IMR-90 (cell line): Measurements from ENCODE around the gene PMEPA1. TPM values are rescaled to one million over a fixed set of nuclear protein-coding genes. Genes with fewer than 3 reads are reported as not detected.

Experiments used
- ATAC-seq: fragments of 200-7000 bp; cut with Tn5 transposase; 2 replicates; pipeline ENCODE4 v1.9.1; 2020; ENCODE audit warnings: low read depth, mild to moderate bottlenecking, moderate library complexity
- BruUV-seq: library from RNA; stranded (reverse); fragments of 400-500 nt; replicated peaks from 2 replicates; lab custom pipeline; 2021; lab: Mats Ljungman, UMichigan
- CTCF ChIA-PET: fragments of 300-600 bp; formaldehyde crosslinking; extraction: SDS; loops from one replicate; lab custom pipeline; 2021; ENCODE audit warnings: antibody characterized with exemption; lab: Yijun Ruan, JAX
- POLR2A ChIA-PET: fragments of 300-600 bp; sonication (Branson Sonifier 250); formaldehyde crosslinking; loops from one replicate; lab custom pipeline; 2022; ENCODE audit warnings: antibody characterized with exemption; ENCODE audit not compliant: unreplicated experiment; lab: Charles Lee
- DNase-seq: peaks from one replicate; pipeline ENCODE4 v3.0.0; 2013
- H2AFZ ChIP-seq: replicated peaks from 2 replicates; pipeline ENCODE3; 2013; ENCODE audit warnings: low read length, mild to moderate bottlenecking; ENCODE audit not compliant: poor library complexity
- H2AK5ac ChIP-seq: 2 replicates; pipeline ENCODE4 v1.6.1; 2013; ENCODE audit warnings: low read depth, low read length, inconsistent platforms
- H2AK9ac ChIP-seq: replicated peaks from 2 replicates; pipeline ENCODE3; 2013; ENCODE audit warnings: mild to moderate bottlenecking, low read depth, low read length, moderate library complexity; ENCODE audit not compliant: poor library complexity
- H2BK120ac ChIP-seq: 2 replicates; pipeline ENCODE4 v1.6.1; 2013; ENCODE audit warnings: low read depth, low read length, inconsistent platforms
- H2BK15ac ChIP-seq: 3 replicates; pipeline ENCODE4 v1.6.1; 2013; ENCODE audit warnings: low read depth, low read length, inconsistent platforms
- H2BK20ac ChIP-seq: 2 replicates; pipeline ENCODE4 v1.6.1; 2013; ENCODE audit warnings: low read depth, mild to moderate bottlenecking, inconsistent platforms, low read length, moderate library complexity
- H2BK5ac ChIP-seq: 2 replicates; pipeline ENCODE4 v1.6.1; 2013; ENCODE audit warnings: mild to moderate bottlenecking, low read depth, low read length, inconsistent platforms; ENCODE audit not compliant: poor library complexity, severe bottlenecking
- H3K14ac ChIP-seq: replicated peaks from 2 replicates; pipeline ENCODE4 v1.6.1; 2013; ENCODE audit warnings: low read depth, low read length, inconsistent platforms
- H3K18ac ChIP-seq: 2 replicates; pipeline ENCODE4 v1.6.1; 2013; ENCODE audit warnings: low read depth, low read length, control low read depth
- H3K23ac ChIP-seq: 2 replicates; pipeline ENCODE4 v1.6.1; 2013; ENCODE audit warnings: low read depth, low read length, inconsistent platforms
- H3K27ac ChIP-seq: 2 replicates; pipeline ENCODE4 v1.5.1; 2013; ENCODE audit warnings: mild to moderate bottlenecking, control low read depth, low read length; ENCODE audit not compliant: insufficient read depth
- H3K27me3 ChIP-seq: 2 replicates; pipeline ENCODE4 v1.6.1; 2013; ENCODE audit warnings: low read length; ENCODE audit not compliant: control insufficient read depth, insufficient read depth
- H3K36me3 ChIP-seq: 2 replicates; pipeline ENCODE4 v1.6.1; 2013; ENCODE audit warnings: low read length, mixed read lengths; ENCODE audit not compliant: control insufficient read depth, insufficient read depth
- H3K4ac ChIP-seq: 2 replicates; pipeline ENCODE4 v1.6.1; 2013; ENCODE audit warnings: low read depth, low read length, inconsistent platforms
- H3K4me1 ChIP-seq: 2 replicates; pipeline ENCODE4 v1.6.1; 2013; ENCODE audit warnings: low read length, mixed read lengths; ENCODE audit not compliant: control insufficient read depth, insufficient read depth
- H3K4me2 ChIP-seq: 2 replicates; pipeline ENCODE4 v1.6.1; 2013; ENCODE audit warnings: low read depth, mild to moderate bottlenecking, control low read depth, low read length, moderate library complexity
- H3K4me3 ChIP-seq: 2 replicates; pipeline ENCODE4 v1.5.1; 2013; ENCODE audit warnings: low read depth, mild to moderate bottlenecking, control low read depth, low read length, moderate library complexity; ENCODE audit not compliant: insufficient read depth
- H3K56ac ChIP-seq: 2 replicates; pipeline ENCODE4 v1.6.1; 2013; ENCODE audit warnings: low read length, inconsistent platforms; ENCODE audit not compliant: insufficient read depth; ENCODE audit errors: extremely low read depth
- H3K79me1 ChIP-seq, 2 experiments: 2 replicates each; pipeline ENCODE4 v1.6.1; 2013; ENCODE audit warnings: low read length in 2 of 2, inconsistent platforms in 1 of 2, low read depth in 1 of 2
- H3K9ac ChIP-seq: 2 replicates; pipeline ENCODE4 v1.6.1; 2013; ENCODE audit warnings: low read depth, low read length, control low read depth
- H3K9me1 ChIP-seq: 2 replicates; pipeline ENCODE4 v1.6.1; 2013; ENCODE audit warnings: low read length, inconsistent platforms; ENCODE audit not compliant: insufficient read depth
- H3K9me3 ChIP-seq: 2 replicates; pipeline ENCODE4 v1.6.1; 2013; ENCODE audit warnings: low read length; ENCODE audit not compliant: control insufficient read depth, insufficient read depth
- H4K20me1 ChIP-seq: 2 replicates; pipeline ENCODE4 v1.6.1; 2013; ENCODE audit warnings: low read length, inconsistent platforms; ENCODE audit not compliant: insufficient read depth
- H4K5ac ChIP-seq: 2 replicates; pipeline ENCODE4 v1.6.1; 2013; ENCODE audit warnings: mild to moderate bottlenecking, low read depth, low read length, control low read depth
- H4K8ac ChIP-seq, 2 experiments: 2 replicates each; pipeline ENCODE4 v1.6.1; 2013; ENCODE audit warnings: low read depth in 2 of 2, low read length in 2 of 2, control low read depth in 1 of 2, inconsistent platforms in 1 of 2
- H4K91ac ChIP-seq: 2 replicates; pipeline ENCODE4 v1.6.1; 2013; ENCODE audit warnings: low read depth, low read length, inconsistent platforms; ENCODE audit not compliant: insufficient read depth
- BHLHE40 ChIP-seq: fragments of 150-350 bp; IDR thresholded peaks from 2 replicates; pipeline ENCODE4 v1.6.1; 2016; ENCODE audit warnings: mild to moderate bottlenecking, low read depth, low read length
- CEBPB ChIP-seq: IDR thresholded peaks from 2 replicates; pipeline ENCODE4 v1.6.1; 2012; ENCODE audit warnings: low read depth, low read length, improper control_type of control experiment
- CHD1 ChIP-seq: IDR thresholded peaks from 2 replicates; pipeline ENCODE4 v1.6.1; 2012; ENCODE audit warnings: low read depth, low read length, improper control_type of control experiment
- CTCF ChIP-seq: conservative IDR thresholded peaks from 2 replicates; pipeline ENCODE4 v1.5.1; 2012; ENCODE audit warnings: mild to moderate bottlenecking, low read depth, low read length, improper control_type of control experiment
- ELK1 ChIP-seq: fragments of 150-350 bp; IDR thresholded peaks from 2 replicates; pipeline ENCODE4 v1.6.1; 2016; ENCODE audit warnings: low read depth, mild to moderate bottlenecking, low read length, moderate library complexity, borderline replicate concordance
- FOS ChIP-seq: fragments of 150-350 bp; IDR thresholded peaks from 2 replicates; pipeline ENCODE4 v1.6.1; 2016; ENCODE audit warnings: low read depth, low read length
- MAFK ChIP-seq: IDR thresholded peaks from 2 replicates; pipeline ENCODE4 v1.6.1; 2012; ENCODE audit warnings: low read depth, low read length, improper control_type of control experiment
- MAZ ChIP-seq: IDR thresholded peaks from 2 replicates; pipeline ENCODE4 v1.6.1; 2012; ENCODE audit warnings: low read depth, mild to moderate bottlenecking, low read length, improper control_type of control experiment, moderate library complexity, borderline replicate concordance
- MXI1 ChIP-seq: IDR thresholded peaks from 2 replicates; pipeline ENCODE4 v1.6.1; 2012; ENCODE audit warnings: low read depth, mild to moderate bottlenecking, low read length, moderate library complexity, borderline replicate concordance
- NFE2L2 ChIP-seq: fragments of 150-350 bp; IDR thresholded peaks from 2 replicates; pipeline ENCODE4 v1.6.1; 2016; ENCODE audit warnings: low read depth, mild to moderate bottlenecking, low read length
- POLR2A ChIP-seq: IDR thresholded peaks from 2 replicates; pipeline ENCODE4 v1.6.1; 2012; ENCODE audit warnings: mild to moderate bottlenecking, low read depth, low read length
- RAD21 ChIP-seq: IDR thresholded peaks from 2 replicates; pipeline ENCODE4 v1.6.1; 2012; ENCODE audit warnings: low read length, improper control_type of control experiment
- RCOR1 ChIP-seq: IDR thresholded peaks from 2 replicates; pipeline ENCODE4 v1.6.1; 2012; ENCODE audit warnings: mild to moderate bottlenecking, low read length, improper control_type of control experiment; ENCODE audit not compliant: insufficient replicate concordance
- RFX5 ChIP-seq: IDR thresholded peaks from 2 replicates; pipeline ENCODE4 v1.8.0; 2012; ENCODE audit warnings: low read depth, mild to moderate bottlenecking, low read length, moderate library complexity
- SMC3 ChIP-seq: fragments of 150-350 bp; IDR thresholded peaks from 2 replicates; pipeline ENCODE4 v1.6.1; 2016; ENCODE audit warnings: low read depth, mild to moderate bottlenecking, antibody characterized with exemption, low read length, moderate library complexity
- USF2 ChIP-seq: fragments of 150-350 bp; IDR thresholded peaks from 2 replicates; pipeline ENCODE4 v1.6.1; 2017; ENCODE audit warnings: mild to moderate bottlenecking, antibody characterized with exemption, low read length, low read depth
- WGBS, 2 experiments: methylation state at CpG; one replicate each; pipeline versions ENCODE4 v1.1.5 to v1.1.7; 2013; ENCODE audit warnings: missing lambda C conversion rate in 2 of 2; ENCODE audit not compliant: insufficient read length in 1 of 2; ENCODE audit errors: extremely low coverage in 2 of 2; 5-methylcytosine and 5-hydroxymethylcytosine counted together
- dilution Hi-C: fragments of 300-500 bp; cut with HindIII; formaldehyde crosslinking; loops from one replicate; pipeline ENCODE4 v1.14.3; 2018; ENCODE audit warnings: low sequenced_read_pairs; ENCODE audit not compliant: unreplicated experiment
- in situ Hi-C: fragments of 300-500 bp; cut with MboI; formaldehyde crosslinking; loops from 3 replicates; pipeline ENCODE4 v1.14.3; 2019; ENCODE audit warnings: low sequenced_read_pairs, inconsistent platforms, mixed read lengths
- intact Hi-C: fragments of 100-400 bp; cut with micrococcal nuclease; formaldehyde crosslinking; loops from 2 replicates; pipeline ENCODE4 v1.10.0; 2022
- polyA plus RNA-seq, 3 experiments: library from polyadenylated mRNA; depleted of rRNA; stranded (reverse); fragments of >200 nt; gene quantifications; 2 replicates each; pipeline ENCODE4 v1.2.3, GENCODE V29; 2012; ENCODE audit warnings: low replicate concordance in 1 of 3
- total RNA-seq: library from RNA; depleted of rRNA; stranded (reverse); fragments of >200 nt; gene quantifications from 2 replicates; pipeline ENCODE4 v1.2.3, GENCODE V29; 2012

The PMEPA1 gene
- total and polyA plus RNA-seq, 2 of the 4 experiments (the other 2 are of a cell fraction): 2.0 to 6.9 TPM

- H3K4me1 ChIP-seq: no peaks in the 10 kb centered on the region
- H2BK120ac ChIP-seq: no peak overlapping the region
- H4K20me1 ChIP-seq: peaks cover 26% of the 10 kb centered on the region
- DNase-seq (no peak), ATAC-seq (no peak)
- no peaks in the 10 kb centered on the region for H3K9me3 ChIP-seq
- peaks cover 15% of the 10 kb centered on the region for H3K36me3 ChIP-seq
- H2AK5ac ChIP-seq: no peak overlapping the region
- 94% methylated on average over 3 of the region's 8 CpGs; no CpG with 5 or more reads in 1 of the 2 experiments for WGBS, 2 experiments
- H3K56ac ChIP-seq: no peak overlapping the region
- intact Hi-C loops (loop anchor here (10.0 kb wide), 1 partner anchor 186 kb away; no protein-coding TSS in a partner anchor), in situ Hi-C loops (loop anchor here (10.0 kb wide), 1 partner anchor 426 kb away; no protein-coding TSS in a partner anchor), dilution Hi-C loops (no loop called here)
- CTCF ChIA-PET: interaction anchor here (1.1 kb wide), 1 partner anchor 61 kb away, joined by 3 read pairs; no protein-coding TSS in a partner anchor
- H3K79me1 ChIP-seq: peaks cover 6 to 10% of the 10 kb centered on the region in 2 experiments; a peak in 2 of 4 replicates
- no peak overlapping the region for H3K23ac ChIP-seq
- H2AK9ac ChIP-seq: peak overlapping the region; percentile 78
- POLR2A ChIA-PET: no interaction called here
- no peak overlapping the region for H3K4ac ChIP-seq
- H4K5ac ChIP-seq: no peak overlapping the region
- no peak overlapping the region for H3K9ac ChIP-seq
- H2BK20ac ChIP-seq: no peak overlapping the region
- no peak for TF ChIP-seq NFE2L2
- no peak for TF ChIP-seq SMC3
- no peak for TF ChIP-seq RAD21
- TF ChIP-seq RCOR1: no peak
- no peak for TF ChIP-seq CEBPB
- TF ChIP-seq FOS: no peak
- no peak for TF ChIP-seq POLR2A
- no peak for TF ChIP-seq MXI1
- no peak for TF ChIP-seq ELK1
- no peak for TF ChIP-seq MAZ
- no peak for TF ChIP-seq BHLHE40
- no peak for TF ChIP-seq MAFK
- TF ChIP-seq CTCF: no peak
- TF ChIP-seq USF2: no peak
- TF ChIP-seq CHD1: no peak
- no peak for TF ChIP-seq RFX5
- H3K4me3 ChIP-seq: no peak overlapping the region
- H3K14ac ChIP-seq: no peak overlapping the region
- H3K9me1 ChIP-seq: peaks cover 3% of the 10 kb centered on the region; the same call in 1 of the 2 replicates
- H3K27me3 ChIP-seq: no peaks in the 10 kb centered on the region
- H3K4me2 ChIP-seq: no peak overlapping the region
- H3K18ac ChIP-seq: no peak overlapping the region
- H2BK15ac ChIP-seq: no peak overlapping the region
- no peak overlapping the region for H2AFZ ChIP-seq
- no peak overlapping the region for H2BK5ac ChIP-seq
- H3K27ac ChIP-seq: no peak overlapping the region
- H4K8ac ChIP-seq: no peak overlapping the region
- BruUV-seq: no TSS peak
- H4K91ac ChIP-seq: no peak overlapping the region
Measured at GRCh38 chr20:57658447-57658832, 51.4 kb downstream of the PMEPA1 start.
